GM19043 (cell line): ENCODE data around the gene ARFRP1.
"Not testable (repeated sequence)": the region's sequence is repeated elsewhere in the genome, so short reads cannot be mapped to it uniquely, and the experiment has no call there.

Source experiments
- ATAC-seq: cut with Tn5 transposase; IDR thresholded peaks from one replicate; pipeline ENCODE4 v1.9.1; 2021; ENCODE audit warnings: low read depth; ENCODE audit not compliant: unreplicated experiment

Gene ARFRP1

GRCh38 chr20:63733579-63734081, 25.9 kb upstream of the ARFRP1 start:
- no peak for ATAC-seq

DNA sequence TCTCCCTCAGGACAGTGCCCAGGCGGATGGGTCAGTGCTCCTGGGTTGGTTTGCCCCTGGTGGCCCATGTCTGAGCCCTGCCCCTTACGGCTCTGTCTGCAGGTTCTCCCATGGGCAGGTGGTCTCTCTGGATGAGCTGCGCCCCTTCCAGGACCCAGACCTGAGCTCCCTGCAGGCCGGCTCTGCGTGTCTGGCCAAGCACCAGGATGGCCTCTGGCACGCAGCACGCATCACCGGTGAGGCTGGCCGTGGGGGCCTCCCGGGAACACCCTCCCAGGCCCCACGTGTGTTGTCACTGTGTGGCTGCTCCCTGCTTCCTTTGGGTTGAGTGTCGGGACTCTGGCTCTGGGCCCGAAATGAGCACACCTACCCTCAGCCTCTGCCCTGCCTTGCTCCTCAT, 25.3 kb upstream of the ARFRP1 start:
- no peak for ATAC-seq

DNA sequence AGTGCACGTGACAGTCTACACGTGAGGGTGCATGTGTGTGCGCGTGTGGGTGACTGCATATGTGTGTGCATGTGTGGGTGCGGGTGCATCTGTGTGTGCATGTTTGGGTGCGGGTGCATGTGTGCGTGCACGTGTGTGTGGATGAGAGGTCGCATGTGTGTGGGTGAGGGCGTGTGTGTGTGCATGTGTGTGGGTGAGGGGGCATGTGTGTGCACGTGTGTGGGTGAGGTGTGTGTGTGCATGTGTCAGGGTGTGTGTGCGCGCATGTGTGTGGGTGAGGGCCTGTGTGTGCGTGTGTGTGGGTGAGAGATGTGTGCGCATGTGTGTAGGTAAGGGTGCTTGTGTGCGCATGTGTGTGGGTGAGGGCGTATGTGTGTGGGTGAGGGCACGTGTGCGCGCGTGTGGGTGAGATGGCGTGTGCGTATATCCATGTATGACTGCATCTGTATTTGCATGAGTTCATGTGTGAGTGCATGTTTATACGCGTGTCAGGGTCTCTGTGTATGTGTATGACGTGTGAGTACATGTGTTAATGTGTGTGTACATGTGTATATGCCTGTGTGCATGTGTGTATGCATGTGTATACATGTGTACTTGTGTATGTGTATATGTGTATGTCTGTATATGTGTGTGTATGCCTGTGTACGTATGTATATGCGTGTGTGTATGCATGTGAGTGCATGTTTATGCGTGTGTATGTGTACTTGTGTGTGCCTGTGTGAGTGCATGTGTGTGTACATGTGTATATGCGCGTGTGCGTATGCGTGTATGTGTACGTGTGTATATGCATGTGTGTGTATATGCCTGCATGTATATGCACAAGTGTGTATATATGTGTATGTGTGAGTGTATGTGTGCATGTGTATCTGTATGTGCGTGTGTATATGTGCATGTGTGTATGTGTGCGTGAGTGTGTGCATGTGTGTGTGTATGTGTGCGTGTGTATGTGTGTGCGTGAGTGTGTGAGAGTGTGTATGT, 24.6 kb upstream of the ARFRP1 start:
- ATAC-seq = no peak

DNA sequence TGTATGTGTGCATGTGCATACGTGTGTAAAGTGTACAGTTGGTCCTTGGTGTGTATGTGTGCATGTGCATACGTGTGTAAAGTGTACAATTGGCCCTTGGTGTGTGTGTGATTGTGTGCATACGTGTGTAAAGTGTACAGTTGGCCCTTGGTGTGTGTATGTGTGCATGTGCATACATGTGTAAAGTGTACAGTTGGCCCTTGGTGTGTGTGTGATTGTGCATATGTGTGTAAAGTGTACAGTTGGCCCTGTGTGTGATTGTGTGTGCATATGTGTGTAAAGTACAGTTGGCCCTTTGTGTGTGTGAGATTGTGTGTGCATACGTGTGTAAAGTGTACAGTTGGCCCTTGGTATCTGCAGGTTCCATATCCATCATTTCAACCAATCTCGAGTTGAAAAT, 23.6 kb upstream of the ARFRP1 start:
- no peak for ATAC-seq

DNA sequence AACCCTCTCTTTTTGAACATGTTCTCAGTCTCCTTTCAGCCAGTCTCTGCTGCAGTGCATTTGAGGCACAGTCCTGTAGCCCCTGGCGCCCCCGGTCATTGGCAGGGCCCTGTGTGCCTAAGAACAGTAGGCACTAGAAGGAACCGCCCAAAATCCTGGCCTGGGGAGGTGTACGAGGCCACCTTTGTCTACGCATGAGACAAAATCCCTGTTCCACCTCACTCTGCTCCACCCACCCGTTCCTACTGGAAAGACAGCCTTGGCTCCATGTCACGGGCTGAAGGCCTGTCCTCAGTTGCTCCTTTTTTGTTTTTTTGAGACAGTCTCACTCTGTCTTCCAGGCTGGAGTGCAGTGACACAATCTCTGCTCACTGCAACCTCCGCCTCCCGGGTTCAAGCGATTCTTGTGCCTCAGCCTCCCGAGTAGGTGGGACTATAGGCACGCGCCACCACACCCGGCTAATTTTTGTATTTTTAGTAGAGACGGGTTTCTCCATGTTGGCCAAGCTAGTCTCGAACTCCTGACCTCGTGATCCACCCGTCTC, 22.5 kb upstream of the ARFRP1 start:
- ATAC-seq = not testable (repeated sequence)

GRCh38 chr20:63722967-63723622, 15.3 kb upstream of the ARFRP1 start:
- not testable (repeated sequence) for ATAC-seq

- ATAC-seq = no peak
These were observed 11.2 kb upstream of the ARFRP1 start for GRCh38 chr20:63718996-63719395.

DNA sequence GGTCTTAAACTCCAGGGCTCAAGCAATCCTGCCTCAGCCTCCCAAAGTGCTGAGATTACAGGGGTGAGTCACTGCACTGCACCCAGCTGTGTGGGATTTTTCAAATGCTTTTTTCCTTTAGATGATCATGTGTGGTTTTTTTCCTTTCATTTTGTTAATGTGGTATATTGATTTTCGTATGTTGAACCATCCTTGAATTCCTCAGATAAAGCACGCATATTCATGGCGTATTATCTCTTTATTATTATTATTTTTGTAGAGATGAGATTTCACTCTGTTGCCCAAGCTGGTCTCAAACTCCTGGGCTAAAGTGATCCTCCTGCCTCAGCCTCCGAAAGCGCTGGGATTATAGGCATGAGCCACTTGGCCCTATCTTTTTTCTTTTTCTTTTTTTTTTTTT, 7.1 kb upstream of the ARFRP1 start:
- ATAC-seq = no peak

- ATAC-seq = no peak
These were observed 4.4 kb upstream of the ARFRP1 start for GRCh38 chr20:63712191-63712590.

GRCh38 chr20:63711085-63711645, 3.4 kb upstream of the ARFRP1 start:
- ATAC-seq = no peak

GRCh38 chr20:63709149-63709527, 1.4 kb upstream of the ARFRP1 start:
- ATAC-seq = no peak

GRCh38 chr20:63708301-63709148, 749 bp upstream of the ARFRP1 start:
- no peak for ATAC-seq

- peak; percentile 19 for ATAC-seq
These were observed 771 bp downstream of the ARFRP1 start for GRCh38 chr20:63706852-63707557.

GRCh38 chr20:63706027-63706695, 1.6 kb downstream of the ARFRP1 start:
- no peak for ATAC-seq

DNA sequence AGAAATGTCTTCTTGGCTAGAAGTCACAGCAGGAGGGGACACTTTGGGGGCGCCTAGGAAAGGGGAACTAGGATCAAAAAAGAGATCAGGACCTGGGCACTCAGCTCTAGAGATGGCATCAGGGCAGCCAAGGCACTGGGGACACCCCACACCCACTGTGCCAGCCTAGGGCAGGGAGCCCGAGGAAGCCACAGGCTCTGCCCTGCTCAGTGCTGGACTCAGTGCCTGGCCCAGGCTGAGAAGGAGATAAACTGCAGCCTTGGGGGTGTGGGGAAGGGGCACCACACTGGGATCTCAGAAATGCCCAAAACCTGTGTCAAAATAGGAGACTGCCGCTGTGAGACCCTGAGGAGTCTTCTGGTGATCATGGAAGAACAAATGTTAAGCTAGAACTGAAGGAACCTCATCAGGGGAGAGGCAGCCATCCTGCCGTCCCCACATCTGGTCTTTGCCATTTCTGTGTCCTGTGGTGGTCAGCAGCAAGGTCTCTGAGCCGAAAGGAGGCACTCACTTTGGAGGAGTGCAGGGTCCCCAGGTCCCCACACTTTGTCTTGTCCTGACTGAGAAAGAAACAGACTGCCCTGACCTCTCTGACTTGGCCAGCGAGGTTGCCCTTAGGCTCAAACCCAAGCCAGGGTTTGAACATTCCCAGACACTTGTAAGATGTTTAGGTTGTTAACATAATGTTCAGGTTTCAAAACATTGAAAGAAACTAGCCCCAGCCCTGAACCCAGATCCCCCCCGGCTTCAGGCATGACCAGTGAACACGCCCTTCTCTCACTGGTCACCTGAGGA, 2.3 kb downstream of the ARFRP1 start:
- no peak for ATAC-seq

GRCh38 chr20:63704749-63705117, 3.0 kb downstream of the ARFRP1 start:
- no peak for ATAC-seq

DNA sequence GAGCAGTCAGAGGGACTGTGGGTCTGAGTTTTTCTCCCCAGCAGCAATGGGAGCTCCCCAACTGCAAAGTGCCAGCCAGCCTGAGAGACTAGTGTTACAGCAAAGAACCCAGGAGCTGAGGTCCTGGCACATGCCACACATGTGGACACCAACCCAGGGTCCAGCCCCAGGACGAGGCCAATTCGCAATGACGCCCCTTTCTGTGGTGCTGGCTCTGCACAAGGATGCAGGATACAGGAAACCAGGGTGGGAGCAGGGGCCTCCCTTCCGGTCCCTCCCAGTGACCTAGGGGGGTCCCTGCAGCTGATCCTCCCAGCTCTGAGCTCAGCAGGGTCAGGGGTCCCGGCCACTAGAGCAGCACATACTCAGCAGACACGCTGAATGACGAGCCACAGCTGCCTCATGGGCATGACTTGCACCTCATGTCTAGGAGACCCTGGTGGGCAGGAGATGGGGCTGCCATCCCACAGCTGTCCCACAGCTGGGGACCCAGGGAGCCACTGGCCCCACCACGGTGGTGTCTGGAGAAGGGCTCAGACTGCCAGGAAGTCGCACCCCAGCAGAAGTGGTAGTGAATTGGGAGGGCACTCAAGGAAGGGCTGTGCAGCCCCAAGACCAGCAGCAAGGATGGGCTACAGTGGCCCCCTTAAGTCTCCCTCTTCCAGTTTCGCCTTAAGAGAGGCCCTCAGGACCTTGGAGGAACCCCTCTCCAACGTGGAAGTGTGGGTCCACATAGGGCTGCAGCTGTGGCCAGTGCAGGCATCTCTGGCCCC, 3.6 kb downstream of the ARFRP1 start:
- ATAC-seq = no peak
